HG03378 (cell line): Measurements from ENCODE around the gene GOLGA6L7.
"Not testable (repeated sequence)": the region's sequence is repeated elsewhere in the genome, so short reads cannot be mapped to it uniquely, and the experiment has no call there.

Experiments
- ATAC-seq: cut with Tn5 transposase; IDR thresholded peaks from one replicate; pipeline ENCODE4 v1.9.1; 2021; ENCODE audit warnings: mild to moderate bottlenecking, moderate library complexity; ENCODE audit not compliant: unreplicated experiment

The GOLGA6L7 gene, protein sequence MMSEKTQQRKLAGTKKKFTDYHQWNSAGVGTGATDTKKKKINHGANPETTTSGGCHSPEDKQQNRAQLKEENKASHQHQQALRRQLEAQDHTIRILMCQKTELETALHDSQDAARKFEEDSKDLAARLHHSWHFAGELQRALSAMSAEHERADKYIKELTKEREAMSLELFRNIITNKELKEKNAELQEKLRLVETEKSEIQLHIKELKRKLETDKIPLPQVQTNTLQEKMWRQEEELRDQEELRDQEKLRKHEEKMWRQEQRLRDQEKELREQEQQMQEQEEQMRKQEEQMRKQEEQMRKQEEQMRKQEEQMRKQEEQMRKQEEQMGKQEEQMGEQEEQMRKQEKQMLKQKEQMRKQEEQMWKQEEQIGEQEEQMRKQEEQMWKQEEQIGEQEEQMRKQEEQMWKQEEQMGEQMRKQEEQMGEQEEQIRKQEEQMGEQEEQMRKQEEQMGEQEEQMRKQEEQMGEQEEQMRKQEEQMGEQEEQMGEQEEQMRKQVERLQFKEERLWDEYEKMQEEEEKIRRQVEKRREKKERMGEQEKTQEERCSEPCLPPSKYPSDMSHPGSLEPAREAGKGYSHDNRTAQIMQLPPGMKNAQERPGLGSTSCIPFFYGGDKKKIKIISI

DNA sequence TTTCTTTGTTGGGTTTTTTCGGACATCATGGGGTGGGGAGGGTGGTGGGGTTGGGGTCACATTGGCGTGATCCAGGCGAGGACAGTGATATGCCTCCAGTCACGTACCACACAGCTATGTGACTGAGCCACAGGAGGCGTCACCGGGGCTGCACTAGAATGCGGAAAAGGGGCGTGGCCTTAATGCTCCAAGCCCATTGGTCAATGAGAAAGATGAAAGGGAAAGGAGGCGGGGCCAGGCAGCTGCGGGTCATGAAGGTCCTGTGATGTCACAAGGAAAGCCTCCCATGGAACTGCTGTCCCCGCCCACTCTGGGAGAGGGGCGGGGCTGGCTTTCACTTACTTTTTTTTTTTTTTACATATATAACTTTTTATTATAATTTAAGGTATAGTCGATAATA, at the start of gene GOLGA6L7:
Gene GOLGA6L7 (minus strand): TSS at position 124 of the 400 bp plus-strand sequence. CDS start 95 bp downstream, at position 29.
- ATAC-seq, result not testable (repeated sequence)

DNA sequence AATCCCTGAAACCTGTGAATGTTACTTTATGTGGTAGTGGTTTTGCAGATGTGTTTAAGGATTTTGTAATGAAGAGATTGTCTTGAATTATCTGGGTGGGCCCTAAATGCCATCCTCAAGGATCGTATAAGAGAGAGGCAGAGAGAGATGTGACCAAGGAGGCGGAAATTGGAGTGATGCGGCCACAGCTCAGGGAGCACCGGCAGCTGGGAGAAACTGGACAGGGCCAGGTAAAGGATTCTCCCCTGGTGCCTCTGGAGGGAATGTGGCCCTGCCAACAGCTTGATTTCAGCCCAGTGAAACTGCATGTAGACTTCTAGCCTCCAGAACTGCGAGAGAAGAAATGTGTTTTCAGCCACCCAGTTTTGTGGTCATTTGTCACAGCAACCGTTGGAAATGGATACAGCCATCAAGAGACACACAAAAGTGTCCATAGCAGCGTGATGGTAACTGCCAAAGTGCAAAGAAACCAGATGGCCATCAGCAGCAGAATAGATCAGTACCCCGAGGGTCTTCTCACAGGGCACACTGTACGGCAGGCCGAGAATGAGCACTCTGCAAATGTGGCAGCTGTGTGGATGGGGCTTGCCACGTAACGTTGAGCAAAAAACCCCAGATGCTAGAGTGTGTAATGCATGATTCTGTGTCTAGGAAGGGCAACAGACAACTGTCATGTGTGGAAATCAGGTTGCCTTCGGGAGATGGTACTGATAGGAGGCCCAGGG, 49.6 kb upstream of the GOLGA6L7 start:
- no peak for ATAC-seq

DNA sequence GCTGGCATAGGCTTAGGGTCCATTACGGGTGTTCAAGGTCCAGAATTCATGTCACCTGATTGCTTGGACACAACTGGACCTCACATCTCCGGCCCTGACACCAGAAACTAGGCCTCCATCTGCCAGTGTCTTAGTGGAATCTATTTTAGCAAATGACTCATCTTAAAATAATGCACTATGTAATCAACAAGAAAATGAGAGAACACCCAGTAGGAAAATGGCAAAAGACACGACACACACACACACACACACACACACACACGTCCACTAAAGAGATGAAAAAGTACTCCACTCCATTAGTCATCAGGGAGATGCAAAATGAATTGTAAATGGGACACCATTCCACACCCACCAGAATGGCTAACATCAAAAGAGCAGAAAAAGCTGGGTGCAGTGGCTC, 48.5 kb upstream of the GOLGA6L7 start:
- ATAC-seq, result no peak

DNA sequence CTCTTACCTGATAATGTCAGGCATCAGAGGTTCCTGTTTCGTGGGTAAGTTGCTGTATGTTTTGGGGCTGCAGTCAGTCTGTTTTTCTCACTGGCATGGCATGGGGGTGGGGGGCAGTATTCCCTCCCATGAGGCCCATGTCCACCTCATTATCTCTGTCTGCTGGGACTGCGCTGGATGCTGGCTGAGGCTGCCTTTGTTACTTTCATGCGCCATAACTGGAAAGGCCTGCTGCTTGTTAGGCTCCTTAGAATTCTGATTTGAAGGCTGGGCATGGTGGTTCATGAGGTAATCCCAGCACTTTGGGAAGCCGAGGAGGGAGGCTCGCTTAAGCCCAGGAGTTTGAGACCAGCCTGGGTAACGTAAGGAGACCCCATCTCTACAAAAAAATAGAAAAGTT, 47.1 kb upstream of the GOLGA6L7 start:
- ATAC-seq, result no peak

DNA sequence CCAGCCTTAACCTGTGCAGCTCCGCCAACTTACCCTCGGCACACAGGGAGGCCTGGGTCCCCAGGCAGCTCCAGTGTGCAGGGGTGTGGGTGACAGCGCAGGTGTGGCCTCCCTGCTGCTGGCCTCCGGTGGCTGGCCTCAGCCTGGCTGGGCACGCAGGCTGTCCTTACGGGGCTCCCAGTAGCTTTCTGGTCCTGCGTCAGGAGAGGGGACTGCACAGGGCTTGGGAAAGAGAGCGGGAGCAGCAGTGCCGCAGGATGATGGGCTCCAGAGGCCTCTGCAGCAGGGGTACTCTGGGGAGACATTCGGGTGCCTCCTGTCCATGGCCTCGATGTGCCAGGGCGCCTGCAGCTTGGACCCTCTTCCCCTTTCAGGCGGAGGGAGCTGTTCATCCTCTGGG, 46.7 kb upstream of the GOLGA6L7 start:
- ATAC-seq, result no peak

DNA sequence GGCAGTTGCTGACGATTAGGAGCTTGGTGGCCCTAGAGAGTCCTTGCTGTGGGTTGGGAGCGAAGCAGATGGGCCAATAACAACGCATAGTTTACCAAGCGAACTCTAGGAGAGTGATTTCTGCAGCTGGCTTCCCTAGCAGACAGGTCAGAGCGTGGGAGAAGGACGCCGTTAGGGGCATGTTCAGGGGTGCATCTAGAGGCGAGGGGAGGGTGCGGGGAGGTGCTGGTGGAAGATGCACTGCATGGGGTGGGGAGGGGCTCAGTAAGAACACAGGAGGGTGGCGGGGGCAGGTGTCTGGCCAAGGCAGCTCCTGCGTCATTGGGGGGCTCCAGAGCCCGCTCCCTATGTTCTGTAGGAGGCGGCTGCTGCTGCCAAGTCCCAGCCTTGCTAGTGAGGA, 46.2 kb upstream of the GOLGA6L7 start:
- ATAC-seq, result no peak

DNA sequence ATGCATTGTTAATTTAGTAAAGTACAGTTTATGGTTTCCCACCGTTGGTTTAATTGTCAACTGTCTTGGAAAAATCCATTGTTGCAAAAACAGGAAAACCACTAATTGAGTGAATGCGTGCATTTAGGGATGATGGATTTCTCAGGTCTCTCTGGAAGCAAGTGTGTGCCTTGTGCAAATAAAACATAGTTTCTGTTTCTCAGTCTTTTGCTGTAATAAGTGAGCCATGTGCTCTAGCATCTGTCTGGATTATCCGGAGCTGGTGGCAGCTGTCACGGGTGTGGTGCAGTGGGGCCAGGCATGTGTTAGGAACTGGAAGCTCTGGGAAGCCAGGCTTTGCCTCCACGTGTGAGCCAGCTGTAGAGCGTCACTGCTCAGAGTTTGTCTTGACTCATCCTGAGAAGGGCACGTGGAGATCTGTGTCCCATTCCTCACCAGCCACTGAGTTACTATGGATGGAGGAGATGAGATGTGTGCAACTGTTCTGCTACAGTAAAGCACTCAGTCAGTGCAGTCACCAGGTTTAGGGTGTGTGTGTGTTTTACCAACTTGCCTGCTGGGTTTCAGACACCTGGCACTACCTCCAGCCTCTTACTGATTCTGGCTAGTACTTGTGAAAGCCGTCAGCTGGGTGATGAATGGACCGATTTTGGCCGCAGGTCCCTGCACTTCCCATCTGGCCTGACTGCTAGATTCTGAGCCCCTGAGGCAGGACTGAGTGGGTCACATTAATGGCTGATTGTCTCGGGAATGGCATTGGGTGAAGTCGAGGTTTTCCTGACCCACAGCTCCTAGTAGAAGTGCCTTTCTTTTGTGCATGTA, 44.6 kb upstream of the GOLGA6L7 start:
- ATAC-seq, result no peak

DNA sequence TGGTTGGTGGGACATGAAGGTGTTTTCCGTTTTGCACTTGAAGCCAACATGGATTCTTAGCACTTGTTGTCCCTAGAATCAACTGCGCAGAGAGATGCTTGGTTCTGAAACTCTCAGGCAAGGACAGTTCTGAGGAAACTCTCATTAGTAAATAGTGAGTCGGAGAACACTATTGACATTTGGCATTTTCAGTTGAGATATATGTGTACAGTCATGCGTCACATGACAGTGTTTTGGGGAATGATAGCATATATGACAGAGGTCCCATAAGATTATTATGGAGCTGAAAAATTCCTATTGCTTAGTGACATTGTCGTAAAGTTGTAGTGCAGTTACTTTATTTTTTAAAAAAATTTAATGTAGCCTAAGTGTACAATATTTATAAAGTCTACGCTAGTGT, 43.1 kb upstream of the GOLGA6L7 start:
- no peak for ATAC-seq

DNA sequence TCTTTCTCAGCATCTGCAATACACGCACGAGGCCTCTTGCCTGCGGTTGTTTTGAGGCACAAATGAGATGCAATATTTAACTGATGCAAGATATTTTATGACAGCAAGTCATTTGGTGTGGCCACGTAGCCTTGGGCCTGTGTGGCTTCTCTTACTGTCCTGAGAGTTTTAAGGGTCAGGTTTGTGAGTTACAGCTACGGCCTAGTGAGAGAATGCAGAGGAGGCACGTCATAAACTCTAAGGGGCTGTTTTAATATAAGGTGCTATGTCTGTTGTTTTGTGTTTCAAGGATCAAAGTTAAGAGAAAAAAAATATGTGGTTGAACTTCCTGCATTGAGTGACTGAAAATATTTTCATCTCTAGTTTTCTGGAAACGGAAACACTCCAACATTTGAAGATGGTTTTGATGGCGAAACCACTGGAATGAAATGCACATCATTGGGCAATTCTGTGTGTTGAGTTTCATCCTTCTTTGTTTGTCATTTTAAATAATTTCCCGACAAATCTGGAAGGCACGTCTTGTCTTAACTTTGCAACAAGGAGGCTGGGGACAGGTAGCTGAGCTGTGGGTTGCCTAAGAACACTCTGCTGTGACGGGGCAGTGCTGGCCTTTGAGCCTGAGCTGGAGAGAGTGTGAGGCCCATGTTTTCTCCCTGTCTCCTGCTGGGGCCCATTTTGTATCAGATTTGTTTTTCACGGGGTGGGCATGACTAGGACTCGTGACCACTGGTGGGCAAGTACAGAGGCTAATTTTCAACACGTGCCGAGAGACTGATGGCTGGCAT, 42.5 kb upstream of the GOLGA6L7 start:
- ATAC-seq, result no peak

DNA sequence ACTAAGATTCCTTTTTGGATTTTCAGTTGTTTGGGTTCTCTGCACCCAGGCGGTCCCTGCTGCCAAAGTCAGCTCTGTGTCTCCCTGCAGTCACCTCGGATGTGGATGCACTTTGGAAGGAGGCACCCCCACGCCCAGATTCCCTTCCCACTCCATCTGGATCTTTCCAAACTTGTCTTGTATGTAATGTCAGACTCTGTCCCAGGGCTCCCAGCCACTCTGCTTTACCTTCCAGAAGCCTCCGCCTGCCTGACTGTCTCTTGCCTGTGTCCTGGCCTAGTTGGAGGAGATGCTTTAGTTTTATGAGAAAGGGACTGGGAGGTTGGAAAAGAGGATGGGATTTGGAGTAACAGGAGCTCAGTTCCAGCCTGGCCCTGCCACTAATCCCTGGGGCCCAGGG, 41.8 kb upstream of the GOLGA6L7 start:
- not testable (repeated sequence) for ATAC-seq

DNA sequence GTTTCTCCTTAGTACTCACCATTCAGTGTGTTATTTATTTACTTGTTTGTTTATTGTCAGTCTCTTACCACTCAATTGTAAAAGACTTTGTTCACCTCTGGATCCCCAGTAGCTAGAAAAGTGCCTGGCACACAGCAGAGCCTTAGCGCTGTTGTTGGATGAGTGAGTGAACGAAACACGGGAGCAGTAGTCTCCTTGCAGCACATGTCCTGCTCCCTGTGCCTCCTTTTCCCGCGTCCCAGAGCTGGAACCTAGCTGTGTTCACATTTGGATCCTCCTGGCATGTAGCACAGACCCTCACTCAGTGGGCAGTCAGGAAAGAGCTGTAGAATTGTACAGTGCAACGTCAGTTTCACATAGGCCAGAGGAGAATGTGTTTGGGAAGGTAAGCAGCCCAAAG, 41.4 kb upstream of the GOLGA6L7 start:
- ATAC-seq, result not testable (repeated sequence)

DNA sequence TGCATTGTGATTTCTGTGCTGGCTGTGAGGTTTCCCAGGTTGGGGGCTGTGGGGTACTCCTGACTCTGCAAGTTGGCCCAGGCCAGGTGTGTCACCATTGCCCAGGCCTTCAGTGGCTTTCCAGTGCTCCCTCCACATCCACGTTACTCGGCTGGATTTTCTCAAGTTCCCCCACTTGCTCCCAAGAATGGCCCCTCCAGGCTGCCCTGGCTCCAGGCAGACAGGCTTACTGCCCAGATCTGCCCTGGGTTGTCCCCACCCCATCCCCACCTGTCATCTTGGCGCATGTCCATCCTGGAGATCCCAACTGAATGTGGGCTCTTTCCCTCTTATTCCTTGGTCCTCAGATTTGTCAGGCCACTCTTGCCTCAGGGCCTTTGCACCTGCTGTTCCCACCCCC, 40.9 kb upstream of the GOLGA6L7 start:
- no peak for ATAC-seq

DNA sequence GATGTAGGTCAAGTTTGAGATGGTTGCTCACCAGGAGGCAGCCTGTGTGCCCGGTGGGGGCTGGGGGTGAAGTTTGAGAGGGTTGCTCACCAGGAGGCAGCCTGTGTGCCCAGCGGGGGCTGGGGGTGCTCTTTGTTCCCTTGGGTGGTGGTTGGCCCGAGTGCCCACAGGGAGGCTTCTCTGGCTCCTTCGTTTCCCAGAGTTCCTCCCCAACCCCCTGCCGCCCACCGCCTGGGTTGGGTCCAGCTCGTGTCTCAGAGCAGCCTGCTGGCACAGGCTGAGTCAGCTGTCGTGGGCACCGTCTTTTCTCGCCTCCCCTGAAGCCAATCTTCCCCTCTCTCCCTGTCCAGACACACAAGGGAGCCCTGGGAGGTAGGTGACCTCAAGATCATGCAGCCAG, 40.5 kb upstream of the GOLGA6L7 start:
- no peak for ATAC-seq

DNA sequence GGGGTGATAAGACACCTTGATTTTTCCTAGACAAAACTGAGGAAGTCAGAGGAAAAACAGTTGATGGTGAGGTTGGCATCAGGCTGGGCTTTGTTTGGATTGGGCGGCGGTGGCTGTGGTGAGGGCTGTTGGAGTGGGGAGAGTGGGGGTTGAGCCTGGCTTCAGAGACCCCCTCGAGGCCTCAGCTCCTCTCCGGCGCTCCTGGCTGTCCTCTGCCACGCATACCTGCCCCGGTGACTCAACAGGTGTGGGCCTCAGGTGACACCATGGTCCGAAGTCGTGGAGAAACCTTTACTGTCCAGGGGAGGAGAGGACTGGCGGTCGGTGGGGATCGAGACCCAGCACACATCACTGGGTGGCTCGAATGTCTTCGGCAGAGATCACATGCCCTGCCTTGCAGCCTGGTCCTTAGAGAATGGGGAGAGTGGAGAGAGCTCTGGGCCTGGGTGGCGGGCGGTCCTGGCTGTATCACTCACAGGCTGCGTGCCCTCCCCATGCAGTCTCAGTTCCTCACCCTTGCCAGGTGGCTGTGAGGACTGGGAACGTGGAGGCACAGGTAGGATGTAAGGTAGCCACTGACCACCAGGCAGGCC, 40.0 kb upstream of the GOLGA6L7 start:
- ATAC-seq, result no peak

DNA sequence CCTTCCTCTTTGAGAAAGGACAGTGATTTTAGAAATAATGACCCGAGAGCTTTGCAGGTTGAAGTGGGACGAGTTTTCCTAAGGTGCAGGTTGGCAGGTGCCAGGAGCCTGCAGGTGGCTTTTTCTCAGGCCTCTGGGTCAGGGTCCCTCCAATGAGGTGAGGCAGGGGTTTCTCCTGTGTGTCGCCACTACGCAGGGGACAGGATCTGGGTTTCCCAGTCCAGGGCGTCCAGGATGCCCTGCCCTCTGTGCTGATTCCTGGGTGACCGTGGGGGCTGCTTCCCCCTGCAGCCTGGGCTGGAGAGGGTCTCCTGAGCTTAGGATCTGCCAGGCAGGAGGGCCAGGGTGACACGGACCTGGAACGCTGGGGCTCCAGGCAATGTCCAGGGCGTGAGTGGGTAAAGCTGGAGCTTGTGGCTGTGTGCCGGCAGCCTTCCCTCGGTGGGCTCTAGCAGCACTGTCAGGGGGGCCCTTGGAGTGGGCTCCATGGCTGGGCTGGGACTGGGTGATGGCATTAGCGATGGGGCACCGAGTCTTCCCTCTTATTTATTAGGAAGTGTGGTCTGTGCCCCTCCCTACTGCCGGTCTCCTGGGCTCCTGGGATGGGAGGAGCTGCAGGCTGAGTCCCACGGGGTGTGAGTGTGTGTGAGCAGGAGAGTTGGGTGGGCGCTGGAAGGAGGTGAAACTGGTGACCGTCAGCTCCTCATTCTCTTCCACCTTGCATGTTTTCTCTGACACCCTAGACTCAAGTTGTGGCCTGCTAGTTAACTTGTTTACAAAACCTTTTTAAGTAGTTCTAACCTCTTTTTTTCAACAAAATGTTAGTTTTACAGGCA, 39.1 kb upstream of the GOLGA6L7 start:
- ATAC-seq, result no peak

DNA sequence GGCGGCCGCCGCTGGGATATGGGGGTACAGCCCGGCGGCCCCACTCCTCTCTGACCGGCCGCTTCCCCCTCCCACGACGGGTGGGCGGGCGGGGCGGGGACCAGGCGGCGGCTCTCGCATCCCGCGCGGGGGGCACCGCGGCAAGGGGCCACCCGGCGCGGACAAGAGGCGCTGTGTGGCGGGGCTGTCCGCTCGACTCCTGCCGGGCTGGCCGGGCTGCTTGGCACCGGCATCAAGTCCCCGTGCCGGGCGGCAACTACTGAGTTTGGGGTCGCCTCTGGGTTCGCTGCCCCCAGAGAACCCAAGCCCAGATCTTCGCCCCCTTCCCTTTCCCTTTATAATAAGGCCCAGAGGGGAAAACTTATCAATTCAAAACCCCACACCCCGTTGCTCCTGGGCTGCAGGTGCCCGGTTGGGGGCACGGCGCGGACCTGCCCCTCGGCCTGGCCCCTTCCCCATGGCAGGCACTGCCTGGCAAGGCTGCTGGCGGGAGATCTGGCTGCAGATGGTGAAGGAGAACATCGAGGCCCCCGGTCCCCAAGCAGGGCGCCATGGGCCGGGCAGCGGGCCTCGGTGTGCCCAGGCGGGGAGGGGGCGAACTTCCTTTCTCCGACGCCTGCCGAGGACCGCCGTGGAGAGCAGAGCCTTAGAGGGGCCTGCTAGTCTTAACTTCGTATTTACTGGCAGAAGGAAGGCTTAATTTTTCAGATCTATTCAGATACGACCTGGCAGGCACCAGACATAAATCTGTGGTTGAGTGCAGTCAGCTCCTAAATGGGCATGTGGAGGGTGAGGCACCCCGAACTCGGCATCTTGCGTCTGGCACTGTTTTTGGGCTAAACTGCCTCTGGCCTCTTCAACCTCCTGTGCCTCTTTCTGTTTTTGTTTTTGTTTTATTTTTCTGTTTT, 38.2 kb upstream of the GOLGA6L7 start:
- no peak for ATAC-seq

DNA sequence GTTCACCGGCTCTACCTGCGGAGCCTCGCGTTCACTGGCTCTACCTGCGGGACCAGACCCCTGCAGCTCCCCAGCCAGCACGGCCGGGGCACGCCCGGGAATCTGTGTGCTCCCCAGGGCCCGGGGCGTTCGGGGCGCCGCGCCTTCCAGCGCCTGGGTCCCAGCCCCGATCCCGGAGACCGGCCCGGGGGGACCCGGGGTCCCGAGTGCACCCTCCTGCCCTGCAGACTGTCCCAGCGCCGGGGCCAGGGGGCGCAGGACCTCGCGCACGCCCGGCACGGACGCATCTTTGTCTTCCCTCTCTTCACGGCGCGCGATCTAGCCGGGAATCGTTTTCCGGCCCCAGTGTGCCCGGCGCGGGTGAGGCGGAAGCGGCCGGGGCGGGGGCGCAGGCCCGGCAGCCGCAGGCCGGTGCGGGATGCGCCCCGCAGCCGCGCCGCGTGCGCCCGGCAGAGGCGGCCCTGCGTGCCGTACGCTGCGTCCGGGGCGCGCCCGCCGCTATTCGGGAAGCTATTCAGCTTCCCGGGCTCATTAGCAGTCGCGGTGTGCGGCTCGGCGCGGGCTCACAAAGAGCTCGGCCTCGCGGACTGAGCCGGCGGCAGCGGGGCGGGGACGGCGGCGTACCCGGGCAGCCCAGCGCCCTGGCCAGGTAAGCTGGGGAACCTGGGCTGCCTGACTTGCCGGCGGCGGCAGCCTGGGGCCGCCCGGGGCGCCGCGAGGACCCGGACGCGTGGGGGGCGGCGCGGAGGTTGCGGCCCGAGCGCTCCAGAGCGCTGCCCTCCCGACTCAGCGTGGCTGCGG, 37.4 kb upstream of the GOLGA6L7 start, which contains the start of gene APBA2:
Gene APBA2 (plus strand): TSS at position 345 of the 801 bp plus-strand sequence. CDS start 167,911 bp downstream, outside the sequence.
- no peak for ATAC-seq
